Choroid plexus epithelial cell (primary cell): ENCODE data around the gene DNASE1L2.

ENCODE experiments used
- DNase-seq: peaks from one replicate; pipeline ENCODE4 v3.0.0-alpha.2; 2010; ENCODE audit warnings: low read depth
- H3K4me3 ChIP-seq: 2 replicates; pipeline ENCODE4 v1.5.1; 2011; ENCODE audit warnings: low read depth, mild to moderate bottlenecking, control low read depth, low read length, moderate library complexity
- CTCF ChIP-seq: conservative IDR thresholded peaks from 2 replicates; pipeline ENCODE4 v1.5.1; 2011; ENCODE audit warnings: low read depth, mild to moderate bottlenecking, control low read depth, inconsistent platforms, low read length, moderate library complexity

DNASE1L2 gene

GRCh38 chr16:2280981-2281542, 44.8 kb downstream of the DNASE1L2 start:
- no peak for DNase-seq
- TF ChIP-seq CTCF: no peak
- H3K4me3 ChIP-seq: no peak overlapping the region

GRCh38 chr16:2282262-2282661, 46.0 kb downstream of the DNASE1L2 start:
- no peak for TF ChIP-seq CTCF
- no peak for DNase-seq
- no peak overlapping the region for H3K4me3 ChIP-seq

GRCh38 chr16:2282866-2283555, 46.8 kb downstream of the DNASE1L2 start:
- no peak overlapping the region for H3K4me3 ChIP-seq
- TF ChIP-seq CTCF: no peak
- DNase-seq: no peak

- no peak overlapping the region for H3K4me3 ChIP-seq
- no peak for DNase-seq
- TF ChIP-seq CTCF: no peak
Observed at GRCh38 chr16:2284001-2284770, 47.9 kb downstream of the DNASE1L2 start.

GRCh38 chr16:2284797-2285576, 48.7 kb downstream of the DNASE1L2 start:
- TF ChIP-seq CTCF: no peak
- no peak overlapping the region for H3K4me3 ChIP-seq
- no peak for DNase-seq

DNA sequence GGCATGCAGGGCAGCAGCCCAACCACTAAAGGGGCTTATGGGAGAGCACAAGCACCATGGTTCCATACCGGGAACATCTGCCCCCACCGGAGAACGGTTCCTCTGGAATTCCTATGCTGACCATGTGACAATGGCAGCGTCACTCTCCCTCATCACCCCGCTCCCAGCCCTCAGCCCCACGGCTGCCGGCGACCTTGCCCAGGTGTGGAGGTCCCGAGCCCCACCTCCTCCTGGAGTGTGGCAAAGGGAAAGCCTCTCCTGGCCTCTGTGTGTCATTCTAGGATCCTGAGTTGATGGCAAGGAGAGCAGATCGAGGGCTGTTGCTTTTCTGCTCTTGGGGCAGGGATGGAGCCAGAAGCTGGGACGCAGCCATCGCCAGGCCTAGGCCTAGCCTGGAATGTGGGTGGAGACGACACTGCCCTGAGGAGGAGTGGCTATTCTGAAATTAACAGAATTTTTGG, 49.5 kb downstream of the DNASE1L2 start:
- DNase-seq: no peak
- H3K4me3 ChIP-seq: no peak overlapping the region
- no peak for TF ChIP-seq CTCF
